ENCODE results near the gene AKAP6. TPM values are rescaled to one million over a fixed set of nuclear protein-coding genes. Genes with fewer than 3 reads are reported as not detected.

Gene AKAP6
- total and polyA plus RNA-seq, 12 donors, result 0.71 to 24.7 (median 8.1) TPM

DNA sequence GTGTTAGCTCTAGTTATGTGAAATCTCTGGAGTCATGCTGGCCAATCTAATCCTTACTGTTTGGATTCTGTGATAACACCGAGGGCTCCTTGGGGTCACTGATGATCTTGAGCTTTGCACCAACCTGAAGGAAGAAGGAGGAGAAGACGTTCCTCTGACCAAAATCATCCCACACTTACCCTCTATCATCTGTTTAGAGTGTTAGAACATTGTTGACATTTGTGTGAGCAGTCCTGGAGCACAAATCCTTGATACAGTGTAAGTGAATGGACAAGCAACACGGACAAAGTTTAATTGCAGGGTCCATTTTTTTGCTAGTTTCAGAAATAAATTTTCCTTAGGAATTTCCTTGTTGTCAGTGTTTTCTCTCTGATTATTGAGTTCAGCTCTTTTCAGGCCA, 181.7 kb downstream of the AKAP6 start:
- no peak for DNase-seq
- TF ChIP-seq, protein P1, sequence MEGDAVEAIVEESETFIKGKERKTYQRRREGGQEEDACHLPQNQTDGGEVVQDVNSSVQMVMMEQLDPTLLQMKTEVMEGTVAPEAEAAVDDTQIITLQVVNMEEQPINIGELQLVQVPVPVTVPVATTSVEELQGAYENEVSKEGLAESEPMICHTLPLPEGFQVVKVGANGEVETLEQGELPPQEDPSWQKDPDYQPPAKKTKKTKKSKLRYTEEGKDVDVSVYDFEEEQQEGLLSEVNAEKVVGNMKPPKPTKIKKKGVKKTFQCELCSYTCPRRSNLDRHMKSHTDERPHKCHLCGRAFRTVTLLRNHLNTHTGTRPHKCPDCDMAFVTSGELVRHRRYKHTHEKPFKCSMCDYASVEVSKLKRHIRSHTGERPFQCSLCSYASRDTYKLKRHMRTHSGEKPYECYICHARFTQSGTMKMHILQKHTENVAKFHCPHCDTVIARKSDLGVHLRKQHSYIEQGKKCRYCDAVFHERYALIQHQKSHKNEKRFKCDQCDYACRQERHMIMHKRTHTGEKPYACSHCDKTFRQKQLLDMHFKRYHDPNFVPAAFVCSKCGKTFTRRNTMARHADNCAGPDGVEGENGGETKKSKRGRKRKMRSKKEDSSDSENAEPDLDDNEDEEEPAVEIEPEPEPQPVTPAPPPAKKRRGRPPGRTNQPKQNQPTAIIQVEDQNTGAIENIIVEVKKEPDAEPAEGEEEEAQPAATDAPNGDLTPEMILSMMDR (IDR thresholded peaks at IDR 0.05), result no peak
- TF ChIP-seq POLR2A (IDR thresholded peaks at IDR 0.05), result no peak
- peaks cover 13 to 18% of the 10 kb centered on the region in 2 donors for H3K4me1 ChIP-seq (replicated peaks in 1 of 2)
- H3K27me3 ChIP-seq, result no peaks in the 10 kb centered on the region
- H3K4me3 ChIP-seq, result no peak overlapping the region
- H3K27ac ChIP-seq, result no peak overlapping the region
- no peaks in the 10 kb centered on the region for H3K36me3 ChIP-seq (replicated peaks in 1 of 2)
- intact Hi-C loops (cut with DNase I), result no loop called here
- no peaks in the 10 kb centered on the region for H3K9me3 ChIP-seq (replicated peaks in 1 of 3)
- WGBS, 4 donors, result 68 to 76% (median 72%) methylated on average over 3 of the region's 3 CpGs

DNA sequence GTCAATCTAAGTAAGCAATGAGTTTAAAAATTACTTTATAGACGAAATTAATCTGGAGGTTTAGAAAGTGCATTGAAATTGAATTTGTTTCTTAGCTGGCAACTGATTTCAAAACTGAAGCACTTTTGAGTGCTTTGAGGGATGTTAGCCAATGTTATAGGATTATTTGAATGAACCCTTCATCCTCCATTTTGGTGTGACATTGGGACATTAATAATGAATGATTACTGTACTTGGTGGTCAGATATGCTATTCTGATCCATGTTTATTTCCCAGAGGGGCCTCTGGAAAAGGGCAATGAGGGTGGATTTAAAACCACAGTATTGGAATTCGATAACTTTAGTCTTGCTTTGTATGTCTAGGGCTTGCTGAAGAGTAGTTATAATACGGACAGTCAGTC, 183.2 kb downstream of the AKAP6 start:
- Histone ChIP-seq H3K4me3 (no peak overlapping the region), H3K4me1 (replicated peaks in 1 of 2) (peaks cover 13 to 18% of the 10 kb centered on the region in 2 donors), H3K27ac (no peak overlapping the region), H3K27me3 (no peaks in the 10 kb centered on the region), H3K9me3 (replicated peaks in 1 of 3) (no peaks in the 10 kb centered on the region), H3K36me3 (replicated peaks in 1 of 2) (no peaks in the 10 kb centered on the region)
- no peak for DNase-seq
- TF ChIP-seq, protein P1 (IDR thresholded peaks at IDR 0.05), result no peak
- no peak for TF ChIP-seq POLR2A (IDR thresholded peaks at IDR 0.05)
- intact Hi-C loops (cut with DNase I), result no loop called here
- WGBS, 4 donors, result 74 to 83% (median 75%) methylated on average over 3 of the region's 3 CpGs

DNA sequence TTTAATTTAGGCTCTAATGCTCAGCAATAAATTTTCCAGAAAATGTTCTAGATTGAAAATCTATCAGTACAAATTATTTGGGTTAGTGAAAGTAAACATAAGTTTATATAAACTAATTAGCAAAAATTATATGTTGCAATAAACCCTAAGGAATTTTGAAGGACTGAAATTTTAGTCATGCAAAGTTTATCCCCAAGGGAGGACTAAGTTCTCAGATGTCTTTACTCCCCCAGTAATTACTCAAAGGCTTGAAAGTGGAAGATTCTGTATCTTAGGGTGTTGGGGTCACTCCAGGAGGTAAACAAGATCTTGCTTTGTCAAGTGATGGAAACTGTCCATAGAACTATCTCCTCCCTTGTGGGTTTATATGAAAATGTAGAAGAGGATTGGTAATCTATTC, 183.7 kb downstream of the AKAP6 start:
- intact Hi-C loops (cut with DNase I), result no loop called here
- Histone ChIP-seq H3K36me3 (replicated peaks in 1 of 2) (no peaks in the 10 kb centered on the region), H3K27me3 (no peaks in the 10 kb centered on the region), H3K4me1 (replicated peaks in 1 of 2) (peaks cover 10 to 18% of the 10 kb centered on the region in 2 donors), H3K9me3 (replicated peaks in 1 of 3) (no peaks in the 10 kb centered on the region), H3K4me3 (no peak overlapping the region), H3K27ac (no peak overlapping the region)
- DNase-seq, result no peak
- no peak for TF ChIP-seq POLR2A (IDR thresholded peaks at IDR 0.05)

DNA sequence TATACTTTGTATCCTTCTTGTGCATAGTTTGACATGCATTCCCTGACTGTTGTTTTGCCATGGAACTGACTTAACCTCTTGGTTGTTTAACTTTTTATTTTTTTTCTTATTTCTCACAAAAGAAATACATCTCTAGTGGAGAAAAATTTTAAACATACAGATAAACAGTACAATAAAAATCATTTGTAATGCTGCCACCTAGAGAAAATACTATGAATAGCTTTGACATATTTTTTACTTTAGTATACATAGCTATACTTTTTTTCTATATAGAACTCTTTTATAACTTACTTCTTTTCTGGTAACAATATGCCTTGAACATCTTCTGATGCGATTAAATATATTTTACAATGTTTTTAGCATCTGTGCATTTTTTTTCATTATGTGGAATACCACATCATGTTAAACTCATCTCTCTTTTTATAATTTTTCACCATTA, 184.5 kb downstream of the AKAP6 start:
- DNase-seq, result no peak
- H3K27me3 ChIP-seq, result no peaks in the 10 kb centered on the region

DNA sequence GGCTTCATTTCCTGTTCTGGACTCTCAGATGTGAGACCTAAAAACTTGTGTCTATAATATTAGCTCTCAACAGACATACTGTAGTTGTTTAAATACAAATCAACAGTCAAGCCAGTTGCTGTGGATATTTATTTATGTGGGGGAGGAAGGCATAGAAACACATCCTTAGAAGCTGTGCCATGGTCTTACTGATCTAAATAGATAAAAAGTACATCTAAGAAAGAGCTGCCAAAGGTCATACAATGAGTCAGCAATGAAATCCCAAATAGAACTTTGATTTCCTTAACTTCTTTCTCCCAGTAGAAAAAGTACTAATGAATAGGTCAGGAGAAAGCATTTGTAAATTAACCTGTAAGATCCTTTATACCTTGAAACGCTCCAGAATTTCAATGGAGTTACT, 185.1 kb downstream of the AKAP6 start:
- no peak overlapping the region for H3K4me3 ChIP-seq
- no peaks in the 10 kb centered on the region for H3K27me3 ChIP-seq
- TF ChIP-seq, protein P1 (IDR thresholded peaks at IDR 0.05), result no peak
- TF ChIP-seq POLR2A (IDR thresholded peaks at IDR 0.05), result no peak
- peaks cover 10 to 18% of the 10 kb centered on the region in 2 donors for H3K4me1 ChIP-seq (replicated peaks in 1 of 2)
- intact Hi-C loops (cut with DNase I), result no loop called here
- H3K9me3 ChIP-seq (replicated peaks in 1 of 3), result no peaks in the 10 kb centered on the region
- H3K27ac ChIP-seq, result peak overlapping the region in 2 of 5 donors; percentile 31 to 36
- WGBS, 4 donors, result 0 to 50% (median 30%) methylated on average over 1 of the region's 1 CpG
- H3K36me3 ChIP-seq (replicated peaks in 1 of 2), result no peaks in the 10 kb centered on the region
- DNase-seq, result no peak

More for the DNA sequence above, 184.5 kb downstream of the AKAP6 start:
- H3K27ac ChIP-seq, result peak overlapping the region in 1 of 5 donors; percentile 36
- H3K9me3 ChIP-seq (replicated peaks in 1 of 3), result no peaks in the 10 kb centered on the region
- intact Hi-C loops (cut with DNase I), result no loop called here
- no peak for TF ChIP-seq POLR2A (IDR thresholded peaks at IDR 0.05)
- TF ChIP-seq, protein P1 (IDR thresholded peaks at IDR 0.05), result peak in 5 of 6 experiments; percentile 21 to 61 (median 44)
- H3K4me1 ChIP-seq (replicated peaks in 1 of 2), result peaks cover 10 to 18% of the 10 kb centered on the region in 2 donors
- H3K36me3 ChIP-seq (replicated peaks in 1 of 2), result no peaks in the 10 kb centered on the region
- no peak overlapping the region for H3K4me3 ChIP-seq
- WGBS, 4 donors, result 40 to 69% (median 49%) methylated on average over 1 of the region's 1 CpG

Measured in adrenal gland (tissue), 12 donors.